ENCODE data around the gene CDH5.

DNA sequence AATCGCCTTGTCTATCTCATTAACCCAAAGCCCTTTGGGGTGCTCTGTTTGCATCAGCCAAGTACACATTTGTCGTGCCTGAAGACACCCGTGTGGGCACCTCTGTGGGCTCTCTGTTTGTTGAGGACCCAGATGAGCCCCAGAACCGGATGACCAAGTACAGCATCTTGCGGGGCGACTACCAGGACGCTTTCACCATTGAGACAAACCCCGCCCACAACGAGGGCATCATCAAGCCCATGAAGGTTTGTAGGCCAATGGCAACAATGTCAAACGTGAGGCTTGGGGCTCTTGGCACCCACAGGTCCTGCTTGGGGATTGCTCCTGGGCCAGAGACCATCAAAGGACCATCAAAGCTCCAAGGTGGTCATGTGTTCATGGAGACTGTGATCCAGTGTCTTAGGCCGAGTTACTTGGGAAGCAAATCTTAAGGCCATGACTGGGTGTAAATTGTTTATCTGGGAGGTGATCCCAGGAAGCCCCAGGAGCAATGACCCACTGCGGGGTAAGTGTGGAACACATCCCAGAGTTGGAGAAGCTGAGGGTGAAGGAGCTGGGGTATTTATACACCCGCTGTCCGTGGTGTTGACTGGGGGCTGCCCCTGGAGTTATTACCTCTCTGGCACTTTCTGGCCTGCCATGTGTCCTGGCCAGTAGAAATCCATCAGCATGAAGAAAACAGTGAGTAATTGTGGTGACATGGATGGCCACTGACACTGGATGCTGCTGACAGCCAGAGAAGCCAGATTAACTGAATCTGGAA, 24.0 kb downstream of the CDH5 start:
- TF ChIP-seq, protein P1, sequence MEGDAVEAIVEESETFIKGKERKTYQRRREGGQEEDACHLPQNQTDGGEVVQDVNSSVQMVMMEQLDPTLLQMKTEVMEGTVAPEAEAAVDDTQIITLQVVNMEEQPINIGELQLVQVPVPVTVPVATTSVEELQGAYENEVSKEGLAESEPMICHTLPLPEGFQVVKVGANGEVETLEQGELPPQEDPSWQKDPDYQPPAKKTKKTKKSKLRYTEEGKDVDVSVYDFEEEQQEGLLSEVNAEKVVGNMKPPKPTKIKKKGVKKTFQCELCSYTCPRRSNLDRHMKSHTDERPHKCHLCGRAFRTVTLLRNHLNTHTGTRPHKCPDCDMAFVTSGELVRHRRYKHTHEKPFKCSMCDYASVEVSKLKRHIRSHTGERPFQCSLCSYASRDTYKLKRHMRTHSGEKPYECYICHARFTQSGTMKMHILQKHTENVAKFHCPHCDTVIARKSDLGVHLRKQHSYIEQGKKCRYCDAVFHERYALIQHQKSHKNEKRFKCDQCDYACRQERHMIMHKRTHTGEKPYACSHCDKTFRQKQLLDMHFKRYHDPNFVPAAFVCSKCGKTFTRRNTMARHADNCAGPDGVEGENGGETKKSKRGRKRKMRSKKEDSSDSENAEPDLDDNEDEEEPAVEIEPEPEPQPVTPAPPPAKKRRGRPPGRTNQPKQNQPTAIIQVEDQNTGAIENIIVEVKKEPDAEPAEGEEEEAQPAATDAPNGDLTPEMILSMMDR (conservative IDR thresholded peaks at IDR 0.05) = no peak
- TF ChIP-seq EZH2 (IDR thresholded peaks at IDR 0.05; ENCODE audit: low read depth) = no peak
